HCT116 (cell line): Measurements from ENCODE around the gene SSU72. TPM values are rescaled to one million over a fixed set of nuclear protein-coding genes. Genes with fewer than 3 reads are reported as not detected.
"Not testable (repeated sequence)": the region's sequence is repeated elsewhere in the genome, so short reads cannot be mapped to it uniquely, and the experiment has no call there.

Source experiments
- ATAC-seq: fragments of 200-7000 bp; cut with Tn5 transposase; 2 replicates; pipeline ENCODE4 v1.9.1; 2020; ENCODE audit warnings: mild to moderate bottlenecking, moderate library complexity
- BruUV-seq: library from RNA; stranded (reverse); fragments of 400-500 nt; replicated peaks from 2 replicates; lab custom pipeline; 2021; lab: Mats Ljungman, UMichigan
- CTCF ChIA-PET: fragments of 300-600 bp; sonication (Branson Sonifier 250); formaldehyde crosslinking; loops from one replicate; lab custom pipeline; 2021; ENCODE audit warnings: antibody characterized with exemption; lab: Charles Lee
- POLR2A ChIA-PET: fragments of 300-600, 350-600 bp; sonication (Branson Sonifier 250); formaldehyde crosslinking; loops from one replicate; lab custom pipeline; 2021; ENCODE audit warnings: antibody characterized with exemption; lab: Charles Lee
- RAD21 ChIA-PET, 2 experiments: fragments of 300-600 bp; sonication (Branson Sonifier 250); formaldehyde crosslinking; loops; one replicate each; lab custom pipeline; 2023; ENCODE audit warnings: low total read pairs in 2 of 2; ENCODE audit not compliant: uncharacterized antibody in 2 of 2, unreplicated experiment in 2 of 2, low non-redundant PET in 1 of 2; lab: Charles Lee
- DNase-seq: peaks from one replicate; pipeline ENCODE4 v3.0.0-alpha.2; 2010; ENCODE audit warnings: low read depth, low spot score
- H2AFZ ChIP-seq: fragments of 200-600 bp; shearing (Covaris generic), sonication (generic); 2 replicates; pipeline ENCODE4 v1.6.1; 2017; ENCODE audit warnings: low read depth, mixed run types, mixed read lengths, antibody characterized with exemption, low read length; ENCODE audit not compliant: poor library complexity, severe bottlenecking
- H3K27ac ChIP-seq: 2 replicates; pipeline ENCODE4 v1.5.1; 2012; ENCODE audit warnings: low read depth, low read length
- H3K27me3 ChIP-seq: fragments of 200-600 bp; sonication (generic); 2 replicates; pipeline ENCODE4 v1.6.1; 2016; ENCODE audit warnings: mixed run types, low read length, mixed read lengths; ENCODE audit not compliant: insufficient read depth
- H3K36me3 ChIP-seq, 2 experiments: fragments of 200-500 bp in 1 of 2; fragments of 200-600 bp in 1 of 2; sonication (Bioruptor generic) in 1 of 2; sonication (generic) in 1 of 2; 2 replicates each; pipeline versions ENCODE4 v1.5.1 to v1.6.1; 2014 to 2016; ENCODE audit warnings: low read length in 2 of 2, inconsistent platforms in 1 of 2, mixed read lengths in 1 of 2, mixed run types in 1 of 2; ENCODE audit not compliant: insufficient read depth in 2 of 2, control insufficient read depth in 1 of 2
- H3K4me1 ChIP-seq, 2 experiments: fragments of 200-600 bp in 1 of 2; sonication (generic) in 1 of 2; 2 replicates each; pipeline versions ENCODE4 v1.5.1 to v1.6.1; 2012 to 2017; ENCODE audit warnings: low read length in 2 of 2, inconsistent platforms in 1 of 2, mild to moderate bottlenecking in 1 of 2, mixed read lengths in 1 of 2, mixed run types in 1 of 2, moderate library complexity in 1 of 2; ENCODE audit not compliant: insufficient read depth in 2 of 2, control insufficient read depth in 1 of 2
- H3K4me2 ChIP-seq: fragments of 200-600 bp; sonication (generic); 2 replicates; pipeline ENCODE4 v1.6.1; 2017; ENCODE audit warnings: mixed run types, low read length, mixed read lengths
- H3K4me3 ChIP-seq, 2 experiments: fragments of 200-600 bp in 1 of 2; sonication (generic) in 1 of 2; replicated peaks in 1 of 2; 2 replicates each; pipeline ENCODE4 v1.5.1; 2011 to 2016; ENCODE audit warnings: low read length in 2 of 2, control low read depth in 1 of 2, low read depth in 1 of 2, mild to moderate bottlenecking in 1 of 2, mixed read lengths in 1 of 2, mixed run types in 1 of 2
- H3K79me2 ChIP-seq: fragments of 200-600 bp; sonication (generic); 2 replicates; pipeline ENCODE4 v1.6.1; 2017; ENCODE audit warnings: mild to moderate bottlenecking, mixed run types, low read length, moderate library complexity, mixed read lengths; ENCODE audit not compliant: insufficient read depth
- H3K9ac ChIP-seq: fragments of 200-600 bp; sonication (generic); 2 replicates; pipeline ENCODE4 v1.6.1; 2016; ENCODE audit warnings: low read length, mixed read lengths
- H3K9me2 ChIP-seq: fragments of 200-600 bp; sonication (generic), shearing (Covaris generic); 2 replicates; pipeline ENCODE4 v1.6.1; 2017; ENCODE audit warnings: mixed run types, mild to moderate bottlenecking, moderate library complexity; ENCODE audit not compliant: insufficient read depth
- H3K9me3 ChIP-seq, 2 experiments: fragments of 200-500 bp in 1 of 2; fragments of 200-600 bp in 1 of 2; sonication (Bioruptor generic) in 1 of 2; sonication (generic) in 1 of 2; 2 replicates each; pipeline ENCODE4 v1.6.1; 2014 to 2017; ENCODE audit warnings: low read length in 2 of 2, mixed read lengths in 2 of 2, inconsistent platforms in 1 of 2, low read depth in 1 of 2, mild to moderate bottlenecking in 1 of 2, mixed run types in 1 of 2, moderate library complexity in 1 of 2; ENCODE audit not compliant: control insufficient read depth in 1 of 2, insufficient read depth in 1 of 2
- H4K20me1 ChIP-seq: fragments of 200-600 bp; sonication (generic), shearing (Covaris generic); 2 replicates; pipeline ENCODE4 v1.6.1; 2017; ENCODE audit warnings: mixed run types, mild to moderate bottlenecking, moderate library complexity; ENCODE audit not compliant: insufficient read depth
- EGR1 ChIP-seq: IDR thresholded peaks from 2 replicates; pipeline ENCODE4 v1.6.1; 2012; ENCODE audit warnings: low read depth
- ELF1 ChIP-seq: IDR thresholded peaks from 2 replicates; pipeline ENCODE4 v1.6.1; 2012; ENCODE audit warnings: low read depth, borderline replicate concordance
- EZH2 ChIP-seq: fragments of 200-600 bp; sonication (generic); IDR thresholded peaks from 2 replicates; pipeline ENCODE4 v1.6.1; 2017; ENCODE audit warnings: antibody characterized with exemption, mixed run types
- POLR2A ChIP-seq: IDR thresholded peaks from 2 replicates; pipeline ENCODE4 v1.7.0; 2011; ENCODE audit warnings: borderline replicate concordance; ENCODE audit not compliant: insufficient read depth, insufficient read length; ENCODE audit errors: extremely low read depth
- POLR2AphosphoS5 ChIP-seq: IDR thresholded peaks from 2 replicates; pipeline ENCODE4 v1.6.1; 2011; ENCODE audit warnings: mild to moderate bottlenecking, low read depth, low read length, moderate library complexity
- REST ChIP-seq: IDR thresholded peaks from 2 replicates; pipeline ENCODE4 v1.6.1; 2012; ENCODE audit warnings: low read depth
- SP1 ChIP-seq: IDR thresholded peaks from 2 replicates; pipeline ENCODE4 v1.6.1; 2012; ENCODE audit warnings: low read depth
- TCF7L2 ChIP-seq: IDR thresholded peaks from 2 replicates; pipeline ENCODE4 v1.7.0; 2011; ENCODE audit warnings: borderline replicate concordance, inconsistent platforms; ENCODE audit not compliant: insufficient read depth, insufficient read length; ENCODE audit errors: extremely low read depth
- ZFX ChIP-seq: fragments of 450-650 bp; IDR thresholded peaks from 2 replicates; pipeline ENCODE4 v1.6.1; 2017
- ZNF274 ChIP-seq: fragments of 200-500 bp; sonication (Bioruptor generic); IDR thresholded peaks from 2 replicates; pipeline ENCODE4 v1.6.1; 2014; ENCODE audit warnings: mild to moderate bottlenecking, low read depth, low read length, inconsistent platforms
- intact Hi-C: fragments of 100-400 bp; cut with micrococcal nuclease; formaldehyde crosslinking; loops from 2 replicates; pipeline ENCODE4 v1.10.0; 2022
- total RNA-seq: library from RNA; stranded (reverse); gene quantifications from one replicate; pipeline ENCODE4 v1.2.1, GENCODE V29; 2021; ENCODE audit not compliant: unreplicated experiment
- TF ChIP-seq, protein P1 (sequence below): IDR thresholded peaks from 2 replicates; pipeline ENCODE4 v1.6.1; 2012

SSU72 gene
- total RNA-seq, 1 experiment from 2014 or later: 134 TPM

DNA sequence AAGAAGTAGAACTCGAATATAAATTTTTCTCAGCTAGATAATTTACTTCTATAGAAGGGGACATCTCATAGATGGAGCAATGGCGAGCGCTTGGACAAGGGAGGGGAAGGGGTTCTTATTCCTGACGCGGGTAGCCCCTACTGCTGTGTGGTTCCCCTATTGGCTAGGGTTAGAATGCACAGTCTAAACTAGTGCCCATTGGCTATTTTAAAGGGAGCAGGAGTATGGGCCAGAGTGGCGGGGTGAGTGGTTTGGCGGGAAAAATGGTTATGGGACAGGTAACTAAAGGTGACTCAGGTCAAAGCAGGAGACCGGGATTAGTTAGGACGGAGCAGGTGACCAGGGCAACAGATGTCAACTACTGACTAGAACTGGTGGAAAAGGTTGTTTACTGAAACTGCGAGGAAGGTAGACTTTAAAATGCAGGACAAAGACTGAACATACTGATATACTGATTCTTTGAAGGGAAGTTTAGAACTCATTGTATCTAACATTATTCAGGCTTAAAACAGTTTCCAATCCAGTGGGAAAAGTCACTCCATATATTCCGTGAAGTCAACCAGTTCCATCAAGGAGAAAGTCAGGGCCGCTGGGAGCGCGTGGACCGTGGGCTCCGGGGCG is 63.6 kb downstream of the SSU72 start:
- DNase-seq: peak; percentile 59
- BruUV-seq: TSS peak; percentile 97
- ATAC-seq: peak; percentile 58
- H3K79me2 ChIP-seq: peaks cover 31% of the 10 kb centered on the region
- RAD21 ChIA-PET: no interaction called here
- no peaks in the 10 kb centered on the region for H4K20me1 ChIP-seq
- no peaks in the 10 kb centered on the region for H3K27me3 ChIP-seq
- peak overlapping the region; percentile 95 for H3K27ac ChIP-seq
- H3K9ac ChIP-seq: peak overlapping the region; percentile 99
- TF ChIP-seq, protein P1, sequence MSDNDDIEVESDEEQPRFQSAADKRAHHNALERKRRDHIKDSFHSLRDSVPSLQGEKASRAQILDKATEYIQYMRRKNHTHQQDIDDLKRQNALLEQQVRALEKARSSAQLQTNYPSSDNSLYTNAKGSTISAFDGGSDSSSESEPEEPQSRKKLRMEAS: peak; percentile 3; the same call in 1 of the 2 replicates
- TF ChIP-seq ELF1 (no peak), EZH2 (no peak), EGR1 (no peak), ZFX (no peak), TCF7L2 (no peak), REST (no peak), POLR2AphosphoS5 (peak; percentile 12; the same call in 1 of the 2 replicates), POLR2A (no peak), SP1 (peak; percentile 35; the same call in 1 of the 2 replicates), ZNF274 (no peak)
- H2AFZ ChIP-seq: no peak overlapping the region
- H3K36me3 ChIP-seq: peaks cover 0 to 8% of the 10 kb centered on the region in 2 experiments; a peak in 2 of 4 replicates
- intact Hi-C loops: loop anchor here (5.0 kb wide), 1 partner anchor 61 kb away; the partner anchor contains the start of gene SSU72
- peak overlapping the region; percentile 74 for H3K4me2 ChIP-seq
- H3K4me3 ChIP-seq: peak overlapping the region; percentile 84 to 85
- H3K9me2 ChIP-seq: no peaks in the 10 kb centered on the region
- H3K9me3 ChIP-seq: no peaks in the 10 kb centered on the region
- peaks cover 10 to 18% of the 10 kb centered on the region in 2 experiments for H3K4me1 ChIP-seq
- CTCF ChIA-PET: interaction anchor here (1.3 kb wide), 1 partner anchor 69 kb away, joined by 3 read pairs; no protein-coding TSS in a partner anchor
- POLR2A ChIA-PET: no interaction called here

- H3K36me3 ChIP-seq, H3K9me3 ChIP-seq, CTCF ChIA-PET, H3K4me3 ChIP-seq, ATAC-seq, POLR2A ChIA-PET, intact Hi-C loops, H3K9ac ChIP-seq, H3K4me2 ChIP-seq, BruUV-seq, DNase-seq, H3K27ac ChIP-seq, H4K20me1 ChIP-seq, H3K9me2 ChIP-seq, H3K27me3 ChIP-seq, RAD21 ChIA-PET, H2AFZ ChIP-seq: not testable (repeated sequence)
- Histone ChIP-seq H3K4me1 (peaks cover 14 to 32% of the 10 kb centered on the region in 2 experiments), H3K79me2 (peaks cover 16% of the 10 kb centered on the region; the same call in 1 of the 2 replicates)
Observed at GRCh38 chr1:1509465-1509850, 65.2 kb downstream of the SSU72 start.
